Neural progenitor cell (in vitro differentiated cells): ENCODE data around the gene TOGARAM2.

ENCODE experiments used
- EZH2 ChIP-seq: fragments of 200-600 bp; sonication (generic); IDR thresholded peaks from 2 replicates; pipeline ENCODE4 v1.6.1; 2017; ENCODE audit warnings: antibody characterized with exemption, mild to moderate bottlenecking, moderate library complexity
- TF ChIP-seq, protein P1 (sequence below): fragments of 200-600 bp; sonication (generic); IDR thresholded peaks from 2 replicates; pipeline ENCODE4 v1.5.1; 2017; ENCODE audit warnings: antibody characterized with exemption, mild to moderate bottlenecking

DNA sequence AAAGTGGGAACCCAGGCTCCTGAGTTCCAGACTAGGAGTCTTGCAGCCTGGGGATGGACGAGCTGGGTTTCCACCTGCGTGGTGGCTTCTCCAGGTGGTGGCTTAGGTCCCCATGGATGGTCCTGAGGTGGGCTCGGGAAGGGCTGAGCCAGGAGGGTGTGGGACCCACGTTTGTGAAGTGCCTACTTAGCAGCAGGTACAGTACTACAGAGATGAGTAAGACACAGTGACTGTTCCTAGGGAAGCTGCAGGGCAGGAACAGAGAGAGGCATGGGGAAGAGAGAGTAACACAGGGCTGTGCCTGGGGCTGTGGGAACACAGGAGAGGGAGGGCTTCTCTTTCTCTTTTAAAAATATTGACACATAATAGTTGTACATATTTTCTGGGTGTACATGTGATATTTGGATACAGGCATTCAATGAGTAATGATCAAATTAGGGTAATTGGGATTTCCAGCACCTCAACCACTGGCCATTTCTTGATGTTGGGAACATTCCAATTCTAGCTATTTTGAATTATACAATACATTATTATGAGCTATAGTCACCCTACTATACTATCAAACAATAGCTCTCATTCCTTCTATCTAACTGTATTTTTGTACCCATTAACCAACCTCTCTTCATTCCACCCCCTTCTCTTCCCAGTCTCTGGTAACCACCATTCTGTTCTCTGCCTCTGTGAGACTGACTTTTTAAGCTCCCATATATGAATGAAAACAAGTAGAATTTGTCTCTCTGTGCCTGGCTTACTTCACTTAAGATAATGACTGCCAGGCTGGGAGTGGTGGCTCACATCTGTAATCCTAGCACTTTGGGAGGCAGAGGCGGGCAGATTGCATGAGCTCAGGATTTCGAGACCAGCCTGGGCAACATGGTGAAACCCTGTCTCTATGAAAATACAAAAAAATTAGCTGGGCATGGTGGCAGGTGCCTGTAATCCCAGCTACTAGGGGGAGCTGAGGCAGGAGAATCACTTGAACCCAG lies 15.0 kb downstream of the TOGARAM2 start:
- TF ChIP-seq, protein P1, sequence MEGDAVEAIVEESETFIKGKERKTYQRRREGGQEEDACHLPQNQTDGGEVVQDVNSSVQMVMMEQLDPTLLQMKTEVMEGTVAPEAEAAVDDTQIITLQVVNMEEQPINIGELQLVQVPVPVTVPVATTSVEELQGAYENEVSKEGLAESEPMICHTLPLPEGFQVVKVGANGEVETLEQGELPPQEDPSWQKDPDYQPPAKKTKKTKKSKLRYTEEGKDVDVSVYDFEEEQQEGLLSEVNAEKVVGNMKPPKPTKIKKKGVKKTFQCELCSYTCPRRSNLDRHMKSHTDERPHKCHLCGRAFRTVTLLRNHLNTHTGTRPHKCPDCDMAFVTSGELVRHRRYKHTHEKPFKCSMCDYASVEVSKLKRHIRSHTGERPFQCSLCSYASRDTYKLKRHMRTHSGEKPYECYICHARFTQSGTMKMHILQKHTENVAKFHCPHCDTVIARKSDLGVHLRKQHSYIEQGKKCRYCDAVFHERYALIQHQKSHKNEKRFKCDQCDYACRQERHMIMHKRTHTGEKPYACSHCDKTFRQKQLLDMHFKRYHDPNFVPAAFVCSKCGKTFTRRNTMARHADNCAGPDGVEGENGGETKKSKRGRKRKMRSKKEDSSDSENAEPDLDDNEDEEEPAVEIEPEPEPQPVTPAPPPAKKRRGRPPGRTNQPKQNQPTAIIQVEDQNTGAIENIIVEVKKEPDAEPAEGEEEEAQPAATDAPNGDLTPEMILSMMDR, result no peak
- no peak for TF ChIP-seq EZH2
